ENCODE results near the gene TRIM25.

- TF ChIP-seq POLR2A (IDR thresholded peaks at IDR 0.05; ENCODE audit: control extremely low read depth in 1 of 2, low read depth in 2 of 2, low read length in 2 of 2) (no peak), CTCF (IDR thresholded peaks at IDR 0.05; ENCODE audit: control extremely low read depth in 1 of 3, insufficient read depth in 1 of 3, low read depth in 1 of 3, low read length in 3 of 3) (no peak), CREB1 (IDR thresholded peaks at IDR 0.05) (no peak), SIX5 (IDR thresholded peaks at IDR 0.05; ENCODE audit: low read depth, low read length) (no peak), EZH2 (IDR thresholded peaks at IDR 0.05; ENCODE audit: low read depth, low read length, severe bottlenecking) (no peak), RFX5 (IDR thresholded peaks at IDR 0.05; ENCODE audit: borderline replicate concordance, low read depth, low read length) (no peak), TAF1 (IDR thresholded peaks at IDR 0.05; ENCODE audit: low read depth, low read length) (no peak), BRCA1 (IDR thresholded peaks at IDR 0.05; ENCODE audit: low read depth, low read length) (no peak), ASH2L (IDR thresholded peaks at IDR 0.05; ENCODE audit: low read length) (no peak), SP4 (IDR thresholded peaks at IDR 0.05; ENCODE audit: low read length) (no peak), MAFK (IDR thresholded peaks at IDR 0.05; ENCODE audit: low read depth, low read length) (no peak), CHD2 (IDR thresholded peaks at IDR 0.05; ENCODE audit: low read length) (no peak), KDM4A (IDR thresholded peaks at IDR 0.05; ENCODE audit: low read depth, low read length, severe bottlenecking) (no peak)
These were observed 11.2 kb upstream of the TRIM25 start for GRCh38 chr17:56925088-56925487.

All from H1 (cell line).